Body of pancreas (tissue), 4 donors: ENCODE measurements around the gene NRXN2. TPM values are rescaled to one million over a fixed set of nuclear protein-coding genes. Genes with fewer than 3 reads are reported as not detected.
"Not testable (repeated sequence)": the region's sequence is repeated elsewhere in the genome, so short reads cannot be mapped to it uniquely, and the experiment has no call there.

ENCODE experiments used
- ATAC-seq: fragments of 150-250 bp; one replicate; pipeline ENCODE4 v1.9.1; 2016
- DNase-seq, 4 donors: peaks; one replicate each; pipeline ENCODE4 v3.0.0-alpha.2; 2019
- H3K27ac ChIP-seq, 4 donors: fragments of 200-600 bp; sonication (generic); 1 replicate in 3 of 4; 2 replicates in 1 of 4; pipeline versions ENCODE4 v1.5.1 to v1.6.1; 2016 to 2019; ENCODE audit warnings: mild to moderate bottlenecking in 1 of 4, mixed read lengths in 1 of 4, moderate library complexity in 1 of 4
- H3K27me3 ChIP-seq, 2 donors: fragments of 200-600 bp; sonication (generic); one replicate each; pipeline ENCODE4 v1.6.0; 2016; ENCODE audit warnings: mild to moderate bottlenecking in 1 of 2
- H3K36me3 ChIP-seq, 2 donors: fragments of 200-600 bp; sonication (generic); replicated peaks in 1 of 2; 2 replicates each; pipeline ENCODE4 v1.5.1; 2016; ENCODE audit warnings: low read depth in 2 of 2; ENCODE audit not compliant: insufficient read depth in 1 of 2
- H3K4me1 ChIP-seq: fragments of 200-600 bp; sonication (generic); one replicate; pipeline ENCODE4 v1.6.0; 2016
- H3K4me3 ChIP-seq, 2 donors: fragments of 200-600 bp; sonication (generic); 1 replicate in 1 of 2; 2 replicates in 1 of 2; pipeline ENCODE4 v1.5.1; 2016 to 2019
- H3K9me3 ChIP-seq, 3 donors: fragments of 200-600 bp; sonication (generic); 1 replicate in 2 of 3; 2 replicates in 1 of 3; pipeline ENCODE4 v1.5.1; 2016
- CTCF ChIP-seq, 7 experiments: fragments of 450-650 bp in 4 of 7; fragments of 200-600 bp in 3 of 7; sonication (generic) in 3 of 7; IDR thresholded peaks; one replicate each; pipeline ENCODE4 v1.5.1; 2016 to 2019; ENCODE audit warnings: antibody characterized with exemption in 7 of 7
- POLR2A ChIP-seq, 3 donors: fragments of 450-650 bp; IDR thresholded peaks; one replicate each; pipeline ENCODE4 v1.6.1; 2016; ENCODE audit warnings: antibody characterized with exemption in 3 of 3, mild to moderate bottlenecking in 2 of 3
- WGBS, 2 donors: methylation state at CpG; one replicate each; pipeline ENCODE4 v1.1.5; 2017; 5-methylcytosine and 5-hydroxymethylcytosine counted together
- intact Hi-C: fragments of 100-400 bp; cut with DNase I; formaldehyde crosslinking; loops from one replicate; pipeline ENCODE4 v1.15.1; 2023
- total RNA-seq, 2 donors: library from RNA; depleted of rRNA; stranded (reverse); fragments of >200 nt; gene quantifications; one replicate each; pipeline ENCODE4 v1.1.0, GENCODE V29; 2016

The NRXN2 gene
- total RNA-seq, 2 donors from 2014 or later: 1.3 to 4.9 TPM

GRCh38 chr11:64561984-64562722 is 160.8 kb downstream of the NRXN2 start:
- intact Hi-C loops: no loop called here
- no peak for ATAC-seq

DNA sequence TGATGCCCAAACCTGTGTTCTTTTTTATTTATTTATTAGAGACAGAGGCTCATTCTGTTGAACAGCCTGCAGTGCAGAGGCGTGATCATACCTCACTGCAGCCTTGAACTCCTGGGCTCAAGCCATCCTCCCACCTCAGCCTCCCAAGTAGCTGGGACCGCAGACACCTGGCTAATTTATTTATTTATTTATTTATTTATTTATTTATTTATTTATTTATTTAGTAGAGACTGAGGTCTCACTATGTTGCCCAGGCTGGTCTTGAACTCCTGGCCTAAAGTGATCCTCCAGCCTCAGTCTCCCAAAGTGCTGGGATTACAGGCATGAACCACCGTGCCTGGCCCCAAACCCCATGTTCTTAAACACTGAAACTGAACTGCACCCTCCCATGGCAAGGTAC is 161.6 kb downstream of the NRXN2 start:
- H3K9me3 ChIP-seq, H3K27ac ChIP-seq, ATAC-seq, DNase-seq, H3K36me3 ChIP-seq, H3K27me3 ChIP-seq, intact Hi-C loops, H3K4me3 ChIP-seq: not testable (repeated sequence)
- WGBS, 2 donors: 88% methylated on average over 3 of the region's 3 CpGs
- H3K4me1 ChIP-seq: peaks cover 12% of the 10 kb centered on the region

More at GRCh38 chr11:64561984-64562722, 160.8 kb downstream of the NRXN2 start:
- no peak for TF ChIP-seq CTCF (IDR thresholded peaks at IDR 0.05)
- 86 to 90% methylated on average over 20 to 29 of the region's 29 CpGs for WGBS, 2 donors
- H3K4me1 ChIP-seq: peaks cover 19% of the 10 kb centered on the region
- H3K4me3 ChIP-seq: no peak overlapping the region
- H3K9me3 ChIP-seq: no peaks in the 10 kb centered on the region
- H3K27ac ChIP-seq: no peak overlapping the region
- H3K36me3 ChIP-seq: no peaks in the 10 kb centered on the region
- no peak for DNase-seq
- no peaks in the 10 kb centered on the region for H3K27me3 ChIP-seq

- intact Hi-C loops: no loop called here
- Histone ChIP-seq H3K27ac (no peak overlapping the region), H3K27me3 (no peaks in the 10 kb centered on the region), H3K9me3 (no peaks in the 10 kb centered on the region), H3K4me3 (no peak overlapping the region), H3K36me3 (no peaks in the 10 kb centered on the region), H3K4me1 (peaks cover 8% of the 10 kb centered on the region)
- ATAC-seq (no peak), DNase-seq (peak in 1 of 4 donors; percentile 11)
- TF ChIP-seq CTCF (IDR thresholded peaks at IDR 0.05) (no peak), POLR2A (IDR thresholded peaks at IDR 0.05) (no peak)
- WGBS, 2 donors: 76 to 79% methylated on average over 4 to 16 of the region's 16 CpGs
These were observed 162.1 kb downstream of the NRXN2 start for GRCh38 chr11:64560941-64561340.

DNA sequence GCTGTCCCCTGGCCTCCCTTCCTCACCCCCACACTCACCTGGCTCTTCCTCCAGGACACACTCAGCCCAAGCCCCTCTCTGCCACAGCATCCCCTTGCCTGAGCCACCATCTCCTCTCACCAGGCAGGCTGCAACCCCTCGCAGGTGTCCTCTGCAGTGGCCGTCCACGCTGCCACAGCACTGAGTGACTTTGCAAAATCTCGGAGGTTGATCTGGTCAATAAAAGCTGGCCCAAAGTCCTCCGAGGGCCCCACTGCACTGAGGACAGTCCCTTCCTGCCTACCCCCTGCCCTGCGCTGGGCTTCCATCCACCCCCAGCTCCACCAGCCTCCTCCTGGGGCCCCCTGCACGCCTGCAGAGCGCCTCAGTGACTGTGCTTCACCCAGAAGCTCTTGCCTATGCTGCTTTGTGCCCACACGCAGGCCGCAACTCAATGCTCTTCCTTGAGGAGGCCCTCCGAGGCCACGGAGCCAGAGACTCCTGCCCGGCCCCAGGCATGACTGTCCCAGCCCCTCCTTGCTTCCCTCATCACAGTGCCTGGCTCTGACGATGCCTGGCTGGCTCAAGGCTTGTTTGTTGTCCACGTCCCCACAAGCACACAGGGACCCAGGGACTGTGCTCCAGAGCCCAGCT is 162.7 kb downstream of the NRXN2 start:
- no peaks in the 10 kb centered on the region for H3K36me3 ChIP-seq
- intact Hi-C loops: no loop called here
- no peak overlapping the region for H3K4me3 ChIP-seq
- WGBS, 2 donors: 69 to 77% methylated on average over 15 of the region's 15 CpGs
- TF ChIP-seq POLR2A (IDR thresholded peaks at IDR 0.05): no peak
- no peak for TF ChIP-seq CTCF (IDR thresholded peaks at IDR 0.05)
- no peak overlapping the region for H3K27ac ChIP-seq
- no peaks in the 10 kb centered on the region for H3K27me3 ChIP-seq
- DNase-seq (peak in 1 of 4 donors; percentile 5), ATAC-seq (no peak)
- no peaks in the 10 kb centered on the region for H3K9me3 ChIP-seq
- H3K4me1 ChIP-seq: peaks cover 8% of the 10 kb centered on the region

- H3K9me3 ChIP-seq: no peaks in the 10 kb centered on the region
- H3K27me3 ChIP-seq: no peaks in the 10 kb centered on the region
- TF ChIP-seq CTCF (IDR thresholded peaks at IDR 0.05): no peak
- no peak for TF ChIP-seq POLR2A (IDR thresholded peaks at IDR 0.05)
- WGBS, 2 donors: 75 to 77% methylated on average over 18 to 19 of the region's 19 CpGs
- no peaks in the 10 kb centered on the region for H3K36me3 ChIP-seq
- intact Hi-C loops: no loop called here
- H3K4me1 ChIP-seq: peaks cover 15% of the 10 kb centered on the region
- DNase-seq (peak in 1 of 4 donors; percentile 4), ATAC-seq (no peak)
- H3K4me3 ChIP-seq: no peak overlapping the region
- H3K27ac ChIP-seq: no peak overlapping the region
These were observed 163.5 kb downstream of the NRXN2 start for GRCh38 chr11:64559351-64560138.
